Keratinocyte (primary cell): Measurements from ENCODE around the gene GRIP1.

ENCODE experiments used
- EZH2 ChIP-seq: IDR thresholded peaks from one replicate; pipeline ENCODE4 v1.6.1; 2012; ENCODE audit warnings: inconsistent platforms, mild to moderate bottlenecking, low read length, moderate library complexity
- TF ChIP-seq, protein P1 (sequence below), 3 experiments: IDR thresholded peaks in 1 of 3; conservative IDR thresholded peaks in 1 of 3; optimal IDR thresholded peaks in 1 of 3; 2 replicates in 2 of 3; 3 replicates in 1 of 3; pipeline versions ENCODE3 to v1.5.1; 2011; ENCODE audit warnings: low read length in 3 of 3, mild to moderate bottlenecking in 3 of 3, moderate library complexity in 2 of 3, control low read depth in 1 of 3, inconsistent platforms in 1 of 3; ENCODE audit not compliant: insufficient read depth in 2 of 3; ENCODE audit errors: extremely low read depth in 1 of 3

DNA sequence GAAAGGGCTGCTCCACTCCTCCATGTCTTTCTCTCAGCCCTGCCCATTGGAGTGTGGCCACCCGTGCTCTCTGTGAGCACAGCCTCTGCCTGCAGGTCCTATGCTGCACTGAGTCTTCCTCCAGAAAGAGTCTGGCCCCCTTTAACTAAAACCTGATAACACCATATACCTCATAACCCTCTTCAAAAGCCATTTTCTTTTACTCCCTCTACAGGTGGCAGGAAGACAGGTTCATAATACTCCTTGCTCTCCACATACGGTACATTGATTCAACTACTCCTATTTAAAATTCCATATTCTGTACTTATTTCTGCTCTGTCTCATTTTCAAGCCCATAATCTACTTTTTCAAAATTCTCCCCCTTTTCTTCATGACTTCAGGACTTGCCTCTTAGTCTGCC, 232.6 kb downstream of the GRIP1 start:
- TF ChIP-seq, protein P1, sequence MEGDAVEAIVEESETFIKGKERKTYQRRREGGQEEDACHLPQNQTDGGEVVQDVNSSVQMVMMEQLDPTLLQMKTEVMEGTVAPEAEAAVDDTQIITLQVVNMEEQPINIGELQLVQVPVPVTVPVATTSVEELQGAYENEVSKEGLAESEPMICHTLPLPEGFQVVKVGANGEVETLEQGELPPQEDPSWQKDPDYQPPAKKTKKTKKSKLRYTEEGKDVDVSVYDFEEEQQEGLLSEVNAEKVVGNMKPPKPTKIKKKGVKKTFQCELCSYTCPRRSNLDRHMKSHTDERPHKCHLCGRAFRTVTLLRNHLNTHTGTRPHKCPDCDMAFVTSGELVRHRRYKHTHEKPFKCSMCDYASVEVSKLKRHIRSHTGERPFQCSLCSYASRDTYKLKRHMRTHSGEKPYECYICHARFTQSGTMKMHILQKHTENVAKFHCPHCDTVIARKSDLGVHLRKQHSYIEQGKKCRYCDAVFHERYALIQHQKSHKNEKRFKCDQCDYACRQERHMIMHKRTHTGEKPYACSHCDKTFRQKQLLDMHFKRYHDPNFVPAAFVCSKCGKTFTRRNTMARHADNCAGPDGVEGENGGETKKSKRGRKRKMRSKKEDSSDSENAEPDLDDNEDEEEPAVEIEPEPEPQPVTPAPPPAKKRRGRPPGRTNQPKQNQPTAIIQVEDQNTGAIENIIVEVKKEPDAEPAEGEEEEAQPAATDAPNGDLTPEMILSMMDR (optimal IDR thresholded peaks at IDR 0.05 in 1 of 3, IDR thresholded peaks at IDR 0.05 in 1 of 3, conservative IDR thresholded peaks at IDR 0.05 in 1 of 3; ENCODE audit: extremely low read depth in 1 of 3, insufficient read depth in 2 of 3, low read length in 3 of 3), result peak in 1 of 3 experiments; percentile 8
- TF ChIP-seq EZH2, result no peak
